BLaER1 treated with 17β-estradiol and CSF1 and Interleukin-3, amounts not matched to agents 10 nM and 100 nM (cell line): ENCODE data around the gene VPS54.

ENCODE experiments used
- H3K27ac ChIP-seq, 11 experiments: shearing (Covaris generic); formaldehyde crosslinking; 2 replicates each; pipeline ENCODE4 v1.8.1; 2022
- H3K27me3 ChIP-seq, 11 experiments: shearing (Covaris generic); formaldehyde crosslinking; 2 replicates each; pipeline ENCODE4 v1.8.1; 2022
- H3K36me3 ChIP-seq, 11 experiments: shearing (Covaris generic); formaldehyde crosslinking; 2 replicates each; pipeline ENCODE4 v1.8.1; 2022
- H3K4me1 ChIP-seq, 10 experiments: shearing (Covaris generic); formaldehyde crosslinking; 2 replicates each; pipeline ENCODE4 v1.8.1; 2022
- H3K4me2 ChIP-seq, 11 experiments: shearing (Covaris generic); formaldehyde crosslinking; 2 replicates each; pipeline ENCODE4 v1.8.1; 2022
- H3K4me3 ChIP-seq, 10 experiments: shearing (Covaris generic); formaldehyde crosslinking; 2 replicates each; pipeline ENCODE4 v1.8.1; 2022
- H3K9ac ChIP-seq, 11 experiments: shearing (Covaris generic); formaldehyde crosslinking; 2 replicates each; pipeline ENCODE4 v1.8.1; 2022
- H3K9me3 ChIP-seq, 11 experiments: shearing (Covaris generic); formaldehyde crosslinking; replicated peaks in 1 of 11; 2 replicates each; pipeline ENCODE4 v1.8.1; 2022
- H4K20me1 ChIP-seq, 11 experiments: shearing (Covaris generic); formaldehyde crosslinking; 2 replicates each; pipeline ENCODE4 v1.8.1; 2022
- Cebpa-rat ChIP-seq, 11 experiments: shearing (Covaris generic); IDR thresholded peaks; 2 replicates each; pipeline ENCODE4 v1.8.1; 2022

VPS54 gene

DNA sequence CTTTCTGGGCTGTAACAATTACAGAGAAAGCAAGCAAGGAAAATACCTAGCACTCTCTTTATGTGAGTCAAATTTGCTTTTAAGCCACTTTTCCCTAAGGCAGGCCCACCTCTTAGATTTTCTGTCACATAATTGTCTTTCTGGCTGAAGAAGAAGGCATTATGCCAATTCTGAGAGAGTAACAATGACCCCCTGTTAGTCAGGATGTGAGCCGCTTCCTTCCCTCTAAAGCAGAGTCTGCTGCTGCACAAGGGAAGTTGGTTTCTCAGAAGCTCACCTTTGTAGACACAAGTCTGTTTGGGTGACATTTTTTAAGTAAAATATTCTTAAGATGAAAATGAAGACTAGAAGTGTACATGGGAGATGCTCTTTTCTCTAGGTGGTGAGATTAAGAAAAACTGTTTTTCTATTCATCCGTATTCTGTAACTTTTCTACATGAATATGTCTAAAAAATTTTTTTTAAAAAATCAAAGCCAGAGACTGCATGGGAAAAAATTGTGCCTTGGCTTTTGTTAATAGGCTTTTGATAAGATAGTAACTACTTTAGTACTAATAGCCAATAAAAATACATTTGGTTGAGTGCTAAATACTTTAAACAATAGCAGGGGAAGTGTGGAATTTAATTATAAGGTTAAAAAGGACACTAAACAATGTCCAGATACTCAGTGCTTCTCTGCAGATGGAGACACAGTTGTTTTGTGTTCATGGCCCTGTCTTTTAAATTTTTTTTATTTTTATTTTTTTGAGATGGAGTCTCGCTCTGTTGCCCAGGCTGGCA, 33.4 kb upstream of the VPS54 start:
- TF ChIP-seq Cebpa-rat (IDR thresholded peaks at IDR 0.05): no peak
- no peak overlapping the region for H3K9ac ChIP-seq
- peak overlapping the region in 7 of 11 experiments; percentile 1 to 53 (median 36); a peak in 11 of 22 replicates for H3K4me2 ChIP-seq
- H3K36me3 ChIP-seq: no peaks in the 10 kb centered on the region
- no peaks in the 10 kb centered on the region for H4K20me1 ChIP-seq
- no peak overlapping the region for H3K4me3 ChIP-seq
- no peaks in the 10 kb centered on the region for H3K9me3 ChIP-seq
- H3K4me1 ChIP-seq: peaks cover 5 to 18% (median 11%) of the 10 kb centered on the region in 10 experiments; a peak in 16 of 20 replicates
- no peak overlapping the region for H3K27ac ChIP-seq
- H3K27me3 ChIP-seq: no peaks in the 10 kb centered on the region

DNA sequence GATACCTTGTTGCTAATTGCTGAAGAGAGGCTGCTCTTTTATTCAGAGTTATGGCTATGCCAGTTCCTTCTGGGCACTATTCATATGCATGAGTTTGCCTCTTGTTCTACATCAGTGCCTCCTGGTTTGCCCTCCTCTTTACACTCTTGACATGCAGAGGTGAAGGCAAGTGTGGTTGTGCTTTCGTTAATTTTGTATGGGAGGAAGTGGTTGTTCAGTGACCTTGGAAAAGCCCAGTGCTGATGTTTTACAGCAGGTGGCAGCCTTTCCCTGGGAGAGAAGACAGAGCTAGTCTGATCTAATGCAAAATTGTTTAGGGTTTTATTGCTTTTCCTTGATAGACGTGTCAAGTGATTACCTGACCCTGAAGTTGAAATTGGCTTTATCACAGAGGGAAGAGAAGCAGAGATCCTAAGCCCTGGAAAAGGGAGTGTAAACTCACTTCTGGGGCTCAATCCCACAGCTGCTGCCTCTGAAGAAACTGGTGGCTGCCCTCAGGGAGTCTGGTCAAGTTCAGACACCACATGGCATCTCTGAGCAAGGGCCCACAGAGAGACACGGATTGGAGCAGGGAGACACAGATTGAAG, 30.5 kb upstream of the VPS54 start:
- Histone ChIP-seq H3K9ac (0 out of 22 replicates have a peak overlapping the region, but pooled peaks of 1 of the 11 experiments have one; percentile 20), H3K9me3 (no peaks in the 10 kb centered on the region), H3K4me3 (no peak overlapping the region), H3K27me3 (no peaks in the 10 kb centered on the region), H3K4me1 (peaks cover 5 to 18% (median 11%) of the 10 kb centered on the region in 10 experiments; a peak in 16 of 20 replicates), H3K4me2 (peak overlapping the region in 4 of 11 experiments; percentile 12 to 47 (median 25); a peak in 3 of 22 replicates), H3K27ac (no peak overlapping the region), H3K36me3 (no peaks in the 10 kb centered on the region), H4K20me1 (no peaks in the 10 kb centered on the region)
- no peak for TF ChIP-seq Cebpa-rat (IDR thresholded peaks at IDR 0.05)

DNA sequence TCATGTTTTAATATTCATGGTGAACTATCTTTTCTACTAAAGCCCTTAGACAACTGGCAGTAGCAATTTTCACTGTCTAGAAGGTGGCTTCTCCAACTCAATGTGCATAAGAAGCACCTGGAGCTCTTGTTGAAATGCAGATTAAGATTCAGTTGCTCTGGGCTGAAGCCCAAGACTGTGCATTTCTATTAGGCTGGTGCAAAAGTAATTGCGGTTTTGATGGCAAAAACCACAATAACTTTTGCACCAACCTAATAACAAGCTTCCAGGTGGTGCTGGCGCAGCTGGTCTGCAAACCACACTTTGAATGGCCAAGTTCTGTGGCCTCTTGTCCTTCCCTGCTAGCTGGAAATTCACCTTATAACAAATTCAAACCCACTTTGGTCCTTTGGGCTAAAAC, 26.7 kb upstream of the VPS54 start:
- no peak overlapping the region for H3K27ac ChIP-seq
- no peak overlapping the region for H3K4me2 ChIP-seq
- peaks cover 0 to 9% (median 4%) of the 10 kb centered on the region in 10 experiments; a peak in 7 of 20 replicates for H3K4me1 ChIP-seq

DNA sequence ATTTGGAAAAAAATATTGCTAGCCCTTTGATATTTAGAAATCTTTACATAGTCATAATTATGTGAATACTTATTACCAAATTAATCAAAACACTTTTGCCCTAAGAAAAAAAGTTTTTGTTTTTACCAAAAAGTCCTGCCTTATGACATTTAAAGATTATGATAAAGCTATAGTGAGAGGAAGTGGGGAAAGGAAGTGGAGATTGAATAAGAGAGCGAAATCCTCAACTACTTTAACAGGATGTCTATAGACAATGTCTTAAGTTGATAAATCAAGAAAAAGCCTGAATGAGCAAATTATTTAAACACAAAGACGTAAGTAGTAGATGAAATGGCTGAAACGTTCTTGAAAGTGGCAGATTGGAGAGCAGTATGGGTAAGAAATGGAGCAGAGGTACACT, 20.9 kb upstream of the VPS54 start:
- Histone ChIP-seq H3K27me3 (no peaks in the 10 kb centered on the region), H3K4me1 (peaks cover 0 to 29% (median 4%) of the 10 kb centered on the region in 10 experiments; a peak in 9 of 20 replicates), H3K36me3 (no peaks in the 10 kb centered on the region), H4K20me1 (no peaks in the 10 kb centered on the region), H3K9ac (no peak overlapping the region), H3K27ac (no peak overlapping the region), H3K9me3 (no peaks in the 10 kb centered on the region), H3K4me2 (peak overlapping the region in 3 of 11 experiments; percentile 37 to 40 (median 38); a peak in 3 of 22 replicates), H3K4me3 (no peak overlapping the region)
- no peak for TF ChIP-seq Cebpa-rat (IDR thresholded peaks at IDR 0.05)

More for the DNA sequence above, 26.7 kb upstream of the VPS54 start:
- no peaks in the 10 kb centered on the region for H3K36me3 ChIP-seq
- no peaks in the 10 kb centered on the region for H3K27me3 ChIP-seq
- no peak overlapping the region for H3K9ac ChIP-seq
- no peak for TF ChIP-seq Cebpa-rat (IDR thresholded peaks at IDR 0.05)
- no peak overlapping the region for H3K4me3 ChIP-seq
- H3K9me3 ChIP-seq: no peaks in the 10 kb centered on the region
- no peaks in the 10 kb centered on the region for H4K20me1 ChIP-seq

DNA sequence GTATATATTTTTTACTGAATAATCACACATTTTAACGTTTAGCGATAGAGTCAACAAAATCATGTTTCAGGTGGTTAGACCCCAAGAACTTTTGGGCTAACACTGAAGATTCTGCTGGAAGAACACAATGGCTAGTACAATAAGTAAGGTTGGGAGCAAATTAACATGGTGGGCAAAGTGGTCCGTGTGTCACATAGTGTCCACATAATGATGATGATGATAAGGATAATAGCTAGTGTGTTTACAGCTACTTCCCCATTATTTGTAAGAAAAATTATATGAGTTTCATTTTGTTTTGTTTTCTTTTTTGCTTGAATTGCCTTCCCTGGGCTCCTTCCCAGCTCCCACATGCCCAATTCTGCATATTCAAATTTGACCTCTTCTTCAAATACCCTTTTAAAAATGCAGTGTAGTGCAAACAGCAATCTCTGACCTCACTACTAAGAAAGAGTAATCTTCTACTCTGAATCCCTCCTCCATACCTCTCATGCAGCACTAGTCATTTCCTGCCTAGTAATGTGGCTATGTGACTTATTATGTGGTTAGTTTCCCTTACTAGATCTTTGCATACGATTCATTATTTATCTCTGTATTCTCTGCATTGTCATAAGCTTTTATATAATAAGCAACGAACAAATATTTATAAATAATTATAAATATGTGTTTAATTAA, 16.9 kb upstream of the VPS54 start:
- Histone ChIP-seq H3K4me3 (no peak overlapping the region; a peak in 1 of 20 replicates), H3K36me3 (no peaks in the 10 kb centered on the region), H3K9ac (0 out of 22 replicates have a peak overlapping the region, but pooled peaks of 1 of the 11 experiments have one; percentile 38), H3K9me3 (peaks cover 0 to 15% (median 0%) of the 10 kb centered on the region in 11 experiments; a peak in 11 of 22 replicates), H3K27ac (peak overlapping the region in 2 of 11 experiments; percentile 27 to 42; a peak in 3 of 22 replicates), H3K27me3 (no peaks in the 10 kb centered on the region), H3K4me2 (peak overlapping the region in 6 of 11 experiments; percentile 27 to 75 (median 58); a peak in 11 of 22 replicates), H3K4me1 (peaks cover 0 to 29% (median 4%) of the 10 kb centered on the region in 10 experiments; a peak in 9 of 20 replicates), H4K20me1 (no peaks in the 10 kb centered on the region)
- TF ChIP-seq Cebpa-rat (IDR thresholded peaks at IDR 0.05): no peak

DNA sequence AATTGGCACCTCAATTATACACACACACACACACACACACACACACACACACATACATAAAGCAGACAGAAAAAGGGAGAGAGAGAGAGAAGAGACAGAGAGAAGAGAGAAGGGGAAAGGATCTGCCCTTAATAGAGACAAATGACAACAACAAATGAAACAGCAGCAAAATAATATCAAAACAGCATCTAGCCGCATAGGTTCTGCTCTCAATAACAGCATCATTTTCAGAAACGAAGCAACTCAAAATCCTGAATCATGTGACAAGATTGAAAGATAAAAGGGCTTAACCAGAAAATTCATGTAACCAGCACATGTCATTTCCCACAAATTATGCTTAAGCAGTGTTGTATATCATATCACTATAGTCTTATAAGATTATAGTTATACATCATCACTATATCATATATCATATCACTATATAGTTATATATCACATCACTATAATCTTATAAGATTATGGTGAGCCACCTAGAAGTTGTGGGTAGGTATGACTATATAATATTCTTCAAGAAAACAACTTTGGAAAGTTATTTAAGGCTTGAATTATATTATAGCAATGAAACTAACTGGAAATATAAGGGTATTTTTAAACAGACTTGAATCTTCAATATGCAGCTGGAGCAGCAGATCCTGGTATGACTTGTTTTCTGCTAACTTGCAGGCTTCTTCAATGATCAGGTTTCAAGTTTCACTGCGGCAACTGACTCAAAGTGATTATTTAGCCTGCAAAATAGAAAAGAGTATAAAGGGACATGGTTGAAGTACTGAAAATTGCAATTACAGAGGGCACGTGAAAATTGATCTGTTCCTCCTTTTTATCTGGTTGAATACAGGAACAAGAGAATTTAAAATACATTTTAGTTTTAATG, 16.1 kb upstream of the VPS54 start:
- Histone ChIP-seq H3K4me2 (peak overlapping the region in 2 of 11 experiments; percentile 57 to 75; a peak in 1 of 22 replicates), H3K27me3 (no peaks in the 10 kb centered on the region), H3K4me3 (no peak overlapping the region), H3K9me3 (peaks cover 0 to 15% (median 0%) of the 10 kb centered on the region in 11 experiments; a peak in 11 of 22 replicates), H3K9ac (no peak overlapping the region), H3K27ac (no peak overlapping the region; a peak in 1 of 22 replicates), H3K36me3 (no peaks in the 10 kb centered on the region), H3K4me1 (peaks cover 0 to 25% (median 3%) of the 10 kb centered on the region in 10 experiments; a peak in 9 of 20 replicates), H4K20me1 (no peaks in the 10 kb centered on the region)
- TF ChIP-seq Cebpa-rat (IDR thresholded peaks at IDR 0.05): no peak

DNA sequence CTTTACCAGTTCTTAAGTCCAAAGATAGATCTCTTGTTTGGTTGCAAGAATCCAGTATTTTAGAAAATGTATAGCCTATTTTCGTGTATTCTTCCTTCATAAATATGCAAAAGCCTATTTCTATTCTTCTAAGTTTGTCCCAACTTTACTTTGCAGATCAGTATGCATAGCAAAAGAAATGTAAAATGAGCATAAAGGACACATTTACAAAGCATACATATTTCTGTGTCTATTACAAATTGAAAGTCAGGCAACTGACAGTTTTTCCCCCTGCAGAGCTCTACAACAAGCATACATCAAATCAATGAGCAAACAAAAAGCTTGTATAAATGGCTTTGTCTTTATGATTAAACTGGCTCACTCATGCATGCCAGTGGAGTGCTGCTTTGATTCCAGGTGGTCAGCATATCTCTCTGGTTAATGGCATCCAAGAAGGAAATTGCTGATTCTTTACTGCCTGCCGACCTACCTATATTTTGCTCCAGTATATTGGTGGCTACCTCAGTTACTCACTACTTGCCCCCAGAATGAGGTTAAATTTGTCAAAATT, 10.0 kb upstream of the VPS54 start:
- Histone ChIP-seq H3K27me3 (no peaks in the 10 kb centered on the region), H3K4me3 (no peak overlapping the region)

DNA sequence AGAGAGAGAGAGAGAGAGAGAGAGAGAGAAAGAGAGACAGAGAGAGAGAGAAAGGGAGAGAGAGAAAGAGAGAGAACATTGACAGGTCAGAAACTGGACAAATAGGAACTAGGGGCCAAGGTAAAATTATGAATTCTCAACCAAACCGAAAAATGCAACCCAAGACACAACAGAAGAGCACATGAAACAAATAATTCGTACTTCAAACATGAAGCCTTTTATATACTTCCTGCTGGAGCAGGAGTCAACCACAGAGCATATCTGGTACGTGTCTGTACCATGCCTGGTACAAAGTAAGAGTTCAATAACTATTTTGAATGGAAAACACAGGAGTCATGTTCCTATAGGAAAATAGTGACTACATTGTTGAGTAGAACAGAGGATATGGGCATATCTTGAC, 6.5 kb upstream of the VPS54 start:
- Histone ChIP-seq H4K20me1 (no peaks in the 10 kb centered on the region), H3K9me3 (no peaks in the 10 kb centered on the region), H3K27me3 (no peaks in the 10 kb centered on the region), H3K27ac (no peak overlapping the region), H3K4me2 (peak overlapping the region in 1 of 11 experiments; percentile 39; a peak in 3 of 22 replicates), H3K4me1 (peaks cover 0 to 3% (median 0%) of the 10 kb centered on the region in 10 experiments; a peak in 3 of 20 replicates), H3K36me3 (no peaks in the 10 kb centered on the region), H3K4me3 (no peak overlapping the region), H3K9ac (no peak overlapping the region)
- no peak for TF ChIP-seq Cebpa-rat (IDR thresholded peaks at IDR 0.05)

More for the DNA sequence above, 10.0 kb upstream of the VPS54 start:
- Histone ChIP-seq H3K4me2 (no peak overlapping the region), H3K4me1 (no peaks in the 10 kb centered on the region), H4K20me1 (no peaks in the 10 kb centered on the region), H3K27ac (no peak overlapping the region), H3K9me3 (peaks cover 0 to 6% (median 0%) of the 10 kb centered on the region in 11 experiments; a peak in 10 of 22 replicates), H3K36me3 (no peaks in the 10 kb centered on the region), H3K9ac (no peak overlapping the region)
- no peak for TF ChIP-seq Cebpa-rat (IDR thresholded peaks at IDR 0.05)
